Pancreas (tissue), 10 donors: ENCODE results near the gene IFT20. TPM values are rescaled to one million over a fixed set of nuclear protein-coding genes. Genes with fewer than 3 reads are reported as not detected.

Experiments used
- ATAC-seq, 4 donors: fragments of 200-7000 bp; cut with Tn5 transposase; one replicate each; pipeline versions ENCODE4 v1.8.0 to v1.9.1; 2020; ENCODE audit warnings: mild to moderate bottlenecking in 4 of 4, moderate library complexity in 4 of 4
- DNase-seq, 6 donors: peaks; one replicate each; pipeline ENCODE4 v3.0.0-alpha.2; 2020
- FAIRE-seq: peaks from 2 replicates; lab custom pipeline; 2012; peaks lifted over from hg19 to GRCh38; lab: Jason Lieb, UNC
- H3K27ac ChIP-seq, 4 donors: fragments of 200-600 bp; sonication (generic); 1 replicate in 3 of 4; 2 replicates in 1 of 4; pipeline versions ENCODE4 v1.5.0 to v1.8.0; 2020
- H3K27me3 ChIP-seq, 4 donors: fragments of 200-600 bp; one replicate each; pipeline ENCODE4 v1.8.0; 2021
- H3K36me3 ChIP-seq, 3 donors: fragments of 200-600 bp; sonication (generic) in 1 of 3; one replicate each; pipeline versions ENCODE4 v1.5.0 to v1.8.0; 2020 to 2021
- H3K4me1 ChIP-seq, 3 donors: fragments of 200-600 bp; one replicate each; pipeline ENCODE4 v1.8.0; 2021
- H3K4me3 ChIP-seq, 4 donors: fragments of 200-600 bp; sonication (generic) in 2 of 4; one replicate each; pipeline versions ENCODE4 v1.5.0 to v1.8.0; 2020 to 2021
- H3K9me3 ChIP-seq, 4 donors: fragments of 200-600 bp; one replicate each; pipeline ENCODE4 v1.8.0; 2021
- CTCF ChIP-seq, 4 donors: fragments of 200-600 bp; sonication (generic) in 3 of 4; IDR thresholded peaks; one replicate each; pipeline versions ENCODE4 v1.5.0 to v1.8.0; 2021; ENCODE audit warnings: antibody characterized with exemption in 4 of 4
- WGBS, 2 donors: extraction: QIAGEN DNeasy Blood & Tissue Kit; methylation state at CpG; one replicate each; pipeline ENCODE4 v1.1.7; 2013; 5-methylcytosine and 5-hydroxymethylcytosine counted together
- intact Hi-C, 3 donors: fragments of 100-400 bp; cut with DNase I; formaldehyde crosslinking; loops; one replicate each; pipeline versions ENCODE4 v1.11.1 to v1.14.2; 2022
- microRNA-seq, 2 donors: library from miRNA; unstranded; fragments of <30 nt; microRNA quantifications; one replicate each; pipeline versions ENCODE4 to v1.1.0, GENCODE V29; 2019 to 2020
- polyA plus RNA-seq, 2 donors: library from polyadenylated mRNA; stranded (reverse); fragments of 200-250 nt; gene quantifications; one replicate each; pipeline ENCODE4 v1.2.3, GENCODE V29; 2013
- total RNA-seq, 6 donors: library from RNA; stranded (reverse); fragmentation: NEBNext Ultra II Directional in 4 of 6; extraction: Animal tissue kit (Norgen Biotek cat#: 25700) in 4 of 6; gene quantifications; one replicate each; pipeline versions ENCODE4 v1.2.1 to v1.2.4, GENCODE V29; 2021 to 2023
- donor health status: healthy with polysubstance abuse.
- donor health status: DM: no; HTN: no; CAD: no; lungs with moderate emphysema.
- donor health status: DM: no; HTN: no; CAD: no.
- donor health status: control.
- donor health status: control.
- donor health status: Bipolar disorder and iron deficiency.
- donor health status: DM: yes; HTN: yes; CAD: no.
- donor health status: DM: no; HTN: no; CAD: no.
- donor health status: DM: no; HTN: no; CAD: no.
- donor health status: DM: yes; HTN: yes; CAD: no.

IFT20 gene
- total and polyA plus RNA-seq, 8 donors, result 42.3 to 79.0 (median 50.3) TPM

- no peak overlapping the region for H3K4me3 ChIP-seq
- no peaks in the 10 kb centered on the region for H3K27me3 ChIP-seq
- H3K9me3 ChIP-seq, result no peaks in the 10 kb centered on the region
- H3K36me3 ChIP-seq, result no peaks in the 10 kb centered on the region
- no peaks in the 10 kb centered on the region for H3K4me1 ChIP-seq
- DNase-seq, result no peak
- FAIRE-seq, result no peak
- 80% methylated on average over 6 of the region's 6 CpGs for WGBS, 2 donors
- no peak for TF ChIP-seq CTCF (IDR thresholded peaks at IDR 0.05)
- intact Hi-C loops, result no loop called here
- H3K27ac ChIP-seq, result no peak overlapping the region
- ATAC-seq, result no peak
Observed at GRCh38 chr17:28279411-28279810, 55.9 kb downstream of the IFT20 start.

Small RNA genes lying within 50 kb of the gene (microRNA-seq; reads per million reads assigned to microRNA genes)
- gene MIR4723, result 0.29 to 0.77 reads per million in 2 donors

Other genes starting within 250 kb of the IFT20 start
- gene TMEM97, start 16.3 kb downstream of the IFT20 start, total RNA-seq, result 100 to 1,000 TPM in 4 of 6 donors, 10 to 100 TPM in 2; 73.9 to 129 (median 113) TPM
- gene TMEM97, start 16.3 kb downstream of the IFT20 start, polyA plus RNA-seq, result 10 to 100 TPM; 13.1 to 17.2 TPM
- gene TNFAIP1, start 289 bp upstream of the IFT20 start, total RNA-seq, result 10 to 100 TPM; 20.8 to 56.8 (median 31.8) TPM
- gene TNFAIP1, start 289 bp upstream of the IFT20 start, polyA plus RNA-seq, result 10 to 100 TPM; 11.5 to 16.8 TPM
- 10 to 100 TPM; 40.7 to 51.2 (median 42.5) TPM for gene POLDIP2, start 22.1 kb upstream of the IFT20 start, total RNA-seq
- 10 to 100 TPM; 28.3 to 41.0 TPM for gene POLDIP2, start 22.1 kb upstream of the IFT20 start, polyA plus RNA-seq
- not detected for gene SEBOX, start 29.7 kb upstream of the IFT20 start, total RNA-seq
- gene SEBOX, start 29.7 kb upstream of the IFT20 start, polyA plus RNA-seq, result not detected
- gene VTN, start 34.8 kb upstream of the IFT20 start, total RNA-seq, result 10 to 100 TPM in 2 of 6 donors, 1 to 10 TPM in 4; 5.2 to 21.5 (median 9.5) TPM
- gene VTN, start 34.8 kb upstream of the IFT20 start, polyA plus RNA-seq, result 10 to 100 TPM; 14.6 to 21.6 TPM
- gene SARM1, start 36.2 kb upstream of the IFT20 start, total RNA-seq, result 10 to 100 TPM; 14.2 to 22.1 (median 17.4) TPM
- 10 to 100 TPM; 15.7 to 19.0 TPM for gene SARM1, start 36.2 kb upstream of the IFT20 start, polyA plus RNA-seq
- gene SLC46A1, start 70.7 kb upstream of the IFT20 start, total RNA-seq, result 10 to 100 TPM in 1 of 6 donors, 1 to 10 TPM in 5; 6.0 to 13.8 (median 7.4) TPM
- 1 to 10 TPM; 5.8 to 7.8 TPM for gene SLC46A1, start 70.7 kb upstream of the IFT20 start, polyA plus RNA-seq
- gene SLC13A2, start 138.2 kb upstream of the IFT20 start, total RNA-seq, result under 1 TPM in 3 of 6 donors, not detected in 3; 0.04 to 0.42 (median 0.06) TPM
- under 1 TPM in 1 of 2 donors, not detected in 1; 0.09 TPM for gene SLC13A2, start 138.2 kb upstream of the IFT20 start, polyA plus RNA-seq
- under 1 TPM in 2 of 6 donors, not detected in 4; 0.09 to 0.19 TPM for gene FOXN1, start 170.9 kb upstream of the IFT20 start, total RNA-seq
- gene FOXN1, start 170.9 kb upstream of the IFT20 start, polyA plus RNA-seq, result under 1 TPM in 1 of 2 donors, not detected in 1; 0.02 TPM
- gene UNC119, start 217.2 kb upstream of the IFT20 start, total RNA-seq, result 10 to 100 TPM in 4 of 6 donors, 1 to 10 TPM in 2; 9.3 to 17.9 (median 11.2) TPM
- 10 to 100 TPM; 18.1 to 31.1 TPM for gene UNC119, start 217.2 kb upstream of the IFT20 start, polyA plus RNA-seq
- 10 to 100 TPM in 5 of 6 donors, 1 to 10 TPM in 1; 9.4 to 26.5 (median 15.9) TPM for gene PIGS, start 236.1 kb upstream of the IFT20 start, total RNA-seq
- gene PIGS, start 236.1 kb upstream of the IFT20 start, polyA plus RNA-seq, result 10 to 100 TPM in 1 of 2 donors, 1 to 10 TPM in 1; 9.2 to 24.0 TPM
- 1 to 10 TPM in 5 of 6 donors, under 1 TPM in 1; 0.69 to 5.5 (median 1.8) TPM for gene ALDOC, start 241.4 kb upstream of the IFT20 start, total RNA-seq
- 1 to 10 TPM; 2.4 to 8.4 TPM for gene ALDOC, start 241.4 kb upstream of the IFT20 start, polyA plus RNA-seq